ENCODE measurements around the gene SSC5D. TPM values are rescaled to one million over a fixed set of nuclear protein-coding genes. Genes with fewer than 3 reads are reported as not detected.

Gene SSC5D
- total and polyA plus RNA-seq, 9 of the 15 experiments (the other 6 are each of a cell fraction or from before 2014, with no cell fraction given): 0.04 to 0.71 (median 0.14) TPM; not detected in 2

DNA sequence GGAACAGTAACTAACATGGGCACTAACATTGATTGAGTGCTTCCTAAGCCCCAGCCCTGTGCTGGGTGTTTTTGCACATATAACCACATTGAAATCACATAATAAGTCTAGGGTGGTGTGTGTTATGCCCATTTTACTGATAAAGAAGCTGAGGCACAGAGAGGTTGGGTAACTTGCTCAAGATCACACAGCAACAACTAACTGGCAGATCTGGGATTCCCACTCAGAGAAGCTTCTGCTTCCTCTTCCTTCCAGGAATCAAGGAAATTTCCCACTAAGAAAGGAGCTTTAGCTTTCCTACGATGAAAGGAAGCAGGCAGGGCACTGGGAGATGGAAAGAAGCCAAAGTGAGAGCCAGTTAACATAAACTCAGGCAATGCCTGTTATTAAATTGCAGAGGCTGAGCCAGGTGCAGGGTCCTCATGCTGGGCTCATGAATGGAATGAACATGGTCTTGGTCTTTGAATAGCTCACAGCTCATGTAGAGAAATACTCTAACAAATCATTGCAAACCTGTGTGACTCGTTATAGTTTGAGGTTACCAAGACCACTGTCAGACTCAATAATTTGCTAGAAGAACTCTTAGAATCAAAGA is 10.1 kb downstream of the SSC5D start (continued):
- TF ChIP-seq, protein P1, sequence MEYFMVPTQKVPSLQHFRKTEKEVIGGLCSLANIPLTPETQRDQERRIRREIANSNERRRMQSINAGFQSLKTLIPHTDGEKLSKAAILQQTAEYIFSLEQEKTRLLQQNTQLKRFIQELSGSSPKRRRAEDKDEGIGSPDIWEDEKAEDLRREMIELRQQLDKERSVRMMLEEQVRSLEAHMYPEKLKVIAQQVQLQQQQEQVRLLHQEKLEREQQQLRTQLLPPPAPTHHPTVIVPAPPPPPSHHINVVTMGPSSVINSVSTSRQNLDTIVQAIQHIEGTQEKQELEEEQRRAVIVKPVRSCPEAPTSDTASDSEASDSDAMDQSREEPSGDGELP (CRISPR knock-in tag; IDR thresholded peaks at IDR 0.05; ENCODE audit: borderline replicate concordance): no peak
- TF ChIP-seq KDM1A (IDR thresholded peaks at IDR 0.05) (peak; percentile 26 to 57; a peak in 3 of 4 replicates), ZNF561 (CRISPR knock-in tag; conservative IDR thresholded peaks at IDR 0.05) (no peak), ADNP (tag; IDR thresholded peaks at IDR 0.05) (peak; percentile 55; the same call in 1 of the 2 replicates), ZFP36 (IDR thresholded peaks at IDR 0.05; ENCODE audit: low read depth, low read length, partially characterized antibody) (peak; percentile 90), BCOR (IDR thresholded peaks at IDR 0.05) (peak; percentile 87), HDAC2 (IDR thresholded peaks at IDR 0.05) (peak; percentile 36; the same call in 1 of the 2 replicates), ZNF780A (CRISPR knock-in tag; IDR thresholded peaks at IDR 0.05) (no peak), SMARCA5 (IDR thresholded peaks at IDR 0.05) (peak; percentile 63; the same call in 1 of the 2 replicates)
- TF ChIP-seq, protein P2, sequence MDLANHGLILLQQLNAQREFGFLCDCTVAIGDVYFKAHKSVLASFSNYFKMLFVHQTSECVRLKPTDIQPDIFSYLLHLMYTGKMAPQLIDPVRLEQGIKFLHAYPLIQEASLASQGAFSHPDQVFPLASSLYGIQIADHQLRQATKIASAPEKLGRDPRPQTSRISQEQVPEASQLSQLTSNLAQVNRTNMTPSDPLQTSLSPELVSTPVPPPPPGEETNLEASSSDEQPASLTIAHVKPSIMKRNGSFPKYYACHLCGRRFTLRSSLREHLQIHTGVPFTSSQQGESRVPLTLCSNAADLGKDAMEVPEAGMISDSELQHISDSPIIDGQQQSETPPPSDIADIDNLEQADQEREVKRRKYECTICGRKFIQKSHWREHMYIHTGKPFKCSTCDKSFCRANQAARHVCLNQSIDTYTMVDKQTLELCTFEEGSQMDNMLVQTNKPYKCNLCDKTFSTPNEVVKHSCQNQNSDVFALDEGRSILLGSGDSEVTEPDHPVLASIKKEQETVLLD (IDR thresholded peaks at IDR 0.05): no peak
- TF ChIP-seq, protein P3, sequence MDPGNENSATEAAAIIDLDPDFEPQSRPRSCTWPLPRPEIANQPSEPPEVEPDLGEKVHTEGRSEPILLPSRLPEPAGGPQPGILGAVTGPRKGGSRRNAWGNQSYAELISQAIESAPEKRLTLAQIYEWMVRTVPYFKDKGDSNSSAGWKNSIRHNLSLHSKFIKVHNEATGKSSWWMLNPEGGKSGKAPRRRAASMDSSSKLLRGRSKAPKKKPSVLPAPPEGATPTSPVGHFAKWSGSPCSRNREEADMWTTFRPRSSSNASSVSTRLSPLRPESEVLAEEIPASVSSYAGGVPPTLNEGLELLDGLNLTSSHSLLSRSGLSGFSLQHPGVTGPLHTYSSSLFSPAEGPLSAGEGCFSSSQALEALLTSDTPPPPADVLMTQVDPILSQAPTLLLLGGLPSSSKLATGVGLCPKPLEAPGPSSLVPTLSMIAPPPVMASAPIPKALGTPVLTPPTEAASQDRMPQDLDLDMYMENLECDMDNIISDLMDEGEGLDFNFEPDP (CRISPR knock-in tag; IDR thresholded peaks at IDR 0.05): no peak
- TF ChIP-seq, protein P4, sequence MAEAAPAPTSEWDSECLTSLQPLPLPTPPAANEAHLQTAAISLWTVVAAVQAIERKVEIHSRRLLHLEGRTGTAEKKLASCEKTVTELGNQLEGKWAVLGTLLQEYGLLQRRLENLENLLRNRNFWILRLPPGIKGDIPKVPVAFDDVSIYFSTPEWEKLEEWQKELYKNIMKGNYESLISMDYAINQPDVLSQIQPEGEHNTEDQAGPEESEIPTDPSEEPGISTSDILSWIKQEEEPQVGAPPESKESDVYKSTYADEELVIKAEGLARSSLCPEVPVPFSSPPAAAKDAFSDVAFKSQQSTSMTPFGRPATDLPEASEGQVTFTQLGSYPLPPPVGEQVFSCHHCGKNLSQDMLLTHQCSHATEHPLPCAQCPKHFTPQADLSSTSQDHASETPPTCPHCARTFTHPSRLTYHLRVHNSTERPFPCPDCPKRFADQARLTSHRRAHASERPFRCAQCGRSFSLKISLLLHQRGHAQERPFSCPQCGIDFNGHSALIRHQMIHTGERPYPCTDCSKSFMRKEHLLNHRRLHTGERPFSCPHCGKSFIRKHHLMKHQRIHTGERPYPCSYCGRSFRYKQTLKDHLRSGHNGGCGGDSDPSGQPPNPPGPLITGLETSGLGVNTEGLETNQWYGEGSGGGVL (CRISPR knock-in tag; IDR thresholded peaks at IDR 0.05): no peak
